ENCODE results near the gene SNAI3.

SNAI3 gene

GRCh38 chr16:88730632-88731607 lies 44.6 kb upstream of the SNAI3 start:
- H3K9me2 ChIP-seq (replicated peaks; ENCODE audit: control insufficient read depth, low read length) = no peaks in the 10 kb centered on the region
- H3K4me1 ChIP-seq (ENCODE audit: control insufficient read depth, low read length) = no peaks in the 10 kb centered on the region
- H3K79me2 ChIP-seq (ENCODE audit: control insufficient read depth, low read length) = no peaks in the 10 kb centered on the region
- no peak overlapping the region for H3K4me3 ChIP-seq (ENCODE audit: low read length)
- peaks cover 72% of the 10 kb centered on the region for H3K36me3 ChIP-seq (ENCODE audit: control insufficient read depth, low read length)
- H3K27me3 ChIP-seq (ENCODE audit: control insufficient read depth, low read length) = no peaks in the 10 kb centered on the region
- TF ChIP-seq CTCF (IDR thresholded peaks at IDR 0.05; ENCODE audit: low read depth, low read length, poor library complexity, severe bottlenecking) = no peak
- no peak for TF ChIP-seq EZH2phosphoT487 (IDR thresholded peaks at IDR 0.05; ENCODE audit: borderline replicate concordance, low read length)
- no peaks in the 10 kb centered on the region for H3F3A ChIP-seq (ENCODE audit: control insufficient read depth, insufficient read depth)
- H3K4me2 ChIP-seq (ENCODE audit: low read length) = no peak overlapping the region
- no peak overlapping the region for H3K27ac ChIP-seq (ENCODE audit: low read depth, low read length)
- no peaks in the 10 kb centered on the region for H4K20me1 ChIP-seq (ENCODE audit: control insufficient read depth, insufficient read depth, low read depth, low read length)
- no peaks in the 10 kb centered on the region for H3K9me3 ChIP-seq (ENCODE audit: control insufficient read depth, insufficient read depth, low read length)

DNA sequence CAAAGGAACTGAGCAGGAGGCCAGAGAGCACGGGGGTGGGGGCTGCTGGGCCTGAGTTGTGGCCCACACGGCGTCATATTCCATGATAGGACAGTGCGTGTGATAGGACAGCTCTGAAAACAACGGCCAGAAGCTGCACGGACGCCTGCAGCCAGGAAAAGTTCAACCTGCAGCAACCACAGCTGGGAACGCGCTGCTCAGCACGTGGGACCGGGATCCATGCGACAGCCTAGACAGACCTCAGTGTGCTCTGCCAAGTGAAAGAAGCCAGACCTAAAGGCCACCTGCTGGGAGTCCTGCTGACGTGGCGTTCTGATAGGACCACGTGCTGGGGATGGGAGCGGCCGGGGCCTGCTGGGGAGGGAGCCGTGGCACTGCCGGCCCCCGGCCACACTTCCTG lies 41.6 kb upstream of the SNAI3 start:
- Histone ChIP-seq H3K27me3 (ENCODE audit: control insufficient read depth, low read length) (no peaks in the 10 kb centered on the region), H4K20me1 (ENCODE audit: control insufficient read depth, insufficient read depth, low read depth, low read length) (no peaks in the 10 kb centered on the region), H3K4me2 (ENCODE audit: low read length) (no peak overlapping the region), H3K4me3 (ENCODE audit: low read length) (no peak overlapping the region), H3K27ac (ENCODE audit: low read depth, low read length) (no peak overlapping the region), H3K79me2 (ENCODE audit: control insufficient read depth, low read length) (no peaks in the 10 kb centered on the region), H3K9me2 (replicated peaks; ENCODE audit: control insufficient read depth, low read length) (no peaks in the 10 kb centered on the region), H3F3A (ENCODE audit: control insufficient read depth, insufficient read depth) (no peaks in the 10 kb centered on the region), H3K9me3 (ENCODE audit: control insufficient read depth, insufficient read depth, low read length) (no peaks in the 10 kb centered on the region), H3K4me1 (ENCODE audit: control insufficient read depth, low read length) (no peaks in the 10 kb centered on the region), H3K36me3 (ENCODE audit: control insufficient read depth, low read length) (peaks cover 68% of the 10 kb centered on the region)
- TF ChIP-seq CTCF (IDR thresholded peaks at IDR 0.05; ENCODE audit: low read depth, low read length, poor library complexity, severe bottlenecking) (no peak), EZH2phosphoT487 (IDR thresholded peaks at IDR 0.05; ENCODE audit: borderline replicate concordance, low read length) (no peak)

GRCh38 chr16:88726981-88727380 lies 40.7 kb upstream of the SNAI3 start:
- Histone ChIP-seq H3K27ac (ENCODE audit: low read depth, low read length) (no peak overlapping the region), H3K4me3 (ENCODE audit: low read length) (no peak overlapping the region), H3K9me2 (replicated peaks; ENCODE audit: control insufficient read depth, low read length) (no peaks in the 10 kb centered on the region), H3F3A (ENCODE audit: control insufficient read depth, insufficient read depth) (no peaks in the 10 kb centered on the region), H3K79me2 (ENCODE audit: control insufficient read depth, low read length) (no peaks in the 10 kb centered on the region), H3K9me3 (ENCODE audit: control insufficient read depth, insufficient read depth, low read length) (no peaks in the 10 kb centered on the region), H3K27me3 (ENCODE audit: control insufficient read depth, low read length) (no peaks in the 10 kb centered on the region), H3K4me1 (ENCODE audit: control insufficient read depth, low read length) (no peaks in the 10 kb centered on the region), H3K4me2 (ENCODE audit: low read length) (no peak overlapping the region), H4K20me1 (ENCODE audit: control insufficient read depth, insufficient read depth, low read depth, low read length) (no peaks in the 10 kb centered on the region), H3K36me3 (ENCODE audit: control insufficient read depth, low read length) (peaks cover 67% of the 10 kb centered on the region)
- TF ChIP-seq CTCF (IDR thresholded peaks at IDR 0.05; ENCODE audit: low read depth, low read length, poor library complexity, severe bottlenecking) = no peak
- no peak for TF ChIP-seq EZH2phosphoT487 (IDR thresholded peaks at IDR 0.05; ENCODE audit: borderline replicate concordance, low read length)

Measured in DOHH2 (cell line).